B cell (primary cell): ENCODE data around the gene ARSA. TPM values are rescaled to one million over a fixed set of nuclear protein-coding genes. Genes with fewer than 3 reads are reported as not detected.
A peak's percentile ranks its signal among the peaks of the same experiment; 100 is the strongest.

Experiments used
- ATAC-seq: fragments of 200-7000 bp; cut with Tn5 transposase; one replicate; pipeline ENCODE4 v1.10.0; 2021; ENCODE audit warnings: low read depth, mild to moderate bottlenecking, moderate number of reproducible peaks, moderate library complexity
- CTCF ChIA-PET: fragments of 350-600 bp; sonication (Branson Sonifier 250); formaldehyde crosslinking; loops from one replicate; lab custom pipeline; 2021; ENCODE audit warnings: antibody characterized with exemption, inconsistent platforms; lab: Charles Lee
- POLR2A ChIA-PET: fragments of 350-600 bp; sonication (Branson Sonifier 250); formaldehyde crosslinking; loops from one replicate; lab custom pipeline; 2021; ENCODE audit warnings: antibody characterized with exemption; lab: Charles Lee
- DNase-seq: peaks from one replicate; pipeline ENCODE4 v3.0.0; 2013
- H2AFZ ChIP-seq: 2 replicates; pipeline ENCODE4 v1.6.1; 2012; ENCODE audit warnings: mild to moderate bottlenecking, low read depth, low read length; ENCODE audit not compliant: insufficient read depth, poor library complexity, severe bottlenecking
- H3K27ac ChIP-seq, 2 donors: 1 replicate in 1 of 2; 2 replicates in 1 of 2; pipeline ENCODE4 v1.5.1; 2012 to 2013; ENCODE audit warnings: low read length in 2 of 2, mild to moderate bottlenecking in 2 of 2, moderate library complexity in 1 of 2
- H3K27me3 ChIP-seq, 4 experiments: fragments of 200-600 bp in 1 of 4; sonication (generic) in 1 of 4; replicated peaks in 1 of 4; 1 replicate in 2 of 4; 2 replicates in 2 of 4; pipeline versions ENCODE4 v1.6.1 to v1.7.0; 2013 to 2016; ENCODE audit warnings: low read length in 3 of 4, mild to moderate bottlenecking in 2 of 4, mixed read lengths in 1 of 4, moderate library complexity in 1 of 4; ENCODE audit not compliant: insufficient read depth in 4 of 4, control insufficient read depth in 3 of 4; ENCODE audit errors: control extremely low read depth in 1 of 4
- H3K36me3 ChIP-seq, 2 experiments: replicated peaks in 1 of 2; 1 replicate in 1 of 2; 2 replicates in 1 of 2; pipeline versions ENCODE4 v1.6.1 to v1.7.1; 2013; ENCODE audit warnings: low read length in 1 of 2; ENCODE audit not compliant: insufficient read depth in 2 of 2, control insufficient read depth in 1 of 2; ENCODE audit errors: control extremely low read depth in 1 of 2, extremely low read depth in 1 of 2
- H3K4me1 ChIP-seq, 2 donors: fragments of 200-600 bp in 1 of 2; sonication (generic) in 1 of 2; 1 replicate in 1 of 2; 2 replicates in 1 of 2; pipeline versions ENCODE4 v1.5.1 to v1.6.1; 2013 to 2017; ENCODE audit warnings: low read length in 2 of 2; ENCODE audit not compliant: control insufficient read depth in 2 of 2, insufficient read depth in 2 of 2
- H3K4me2 ChIP-seq: replicated peaks from 2 replicates; pipeline ENCODE3; 2012; ENCODE audit warnings: mild to moderate bottlenecking, low read depth, low read length; ENCODE audit not compliant: poor library complexity, severe bottlenecking
- H3K4me3 ChIP-seq, 5 experiments: fragments of 200-600 bp in 1 of 5; sonication (generic) in 1 of 5; 1 replicate in 3 of 5; 2 replicates in 2 of 5; pipeline versions ENCODE4 v1.5.1 to v1.7.0; 2011 to 2016; ENCODE audit warnings: low read length in 4 of 5, mild to moderate bottlenecking in 4 of 5, low read depth in 2 of 5, control low read depth in 1 of 5, moderate library complexity in 1 of 5; ENCODE audit not compliant: insufficient read depth in 1 of 5; ENCODE audit errors: control extremely low read depth in 1 of 5, extremely low read depth in 1 of 5
- H3K79me2 ChIP-seq: fragments of 200-600 bp; sonication (generic); one replicate; pipeline ENCODE4 v1.6.0; 2016; ENCODE audit warnings: low read length; ENCODE audit not compliant: control insufficient read depth, insufficient read depth
- H3K9ac ChIP-seq: fragments of 200-600 bp; sonication (generic); 2 replicates; pipeline ENCODE4 v1.6.1; 2017; ENCODE audit warnings: mild to moderate bottlenecking, low read length, moderate library complexity
- H3K9me3 ChIP-seq, 3 donors: one replicate each; pipeline versions ENCODE4 v1.6.1 to v1.7.1; 2013; ENCODE audit warnings: low read length in 2 of 3; ENCODE audit not compliant: control insufficient read depth in 2 of 3, insufficient read depth in 1 of 3; ENCODE audit errors: control extremely low read depth in 1 of 3
- H4K20me1 ChIP-seq: 2 replicates; pipeline ENCODE4 v1.6.0; 2012; ENCODE audit warnings: mild to moderate bottlenecking, low read length; ENCODE audit not compliant: insufficient read depth, control insufficient read depth, poor library complexity, severe bottlenecking
- H3K27ac Mint-ChIP-seq: one replicate; pipeline ENCODE4 v1.8.0; 2021; ENCODE audit warnings: mixed read lengths
- H3K27me3 Mint-ChIP-seq: one replicate; pipeline ENCODE4 v1.8.0; 2021; ENCODE audit warnings: mixed read lengths
- H3K4me1 Mint-ChIP-seq: one replicate; pipeline ENCODE4 v1.8.0; 2021; ENCODE audit warnings: mixed read lengths
- H3K4me3 Mint-ChIP-seq: one replicate; pipeline ENCODE4 v1.8.0; 2021; ENCODE audit warnings: mixed read lengths
- H3K9me3 Mint-ChIP-seq: one replicate; pipeline ENCODE4 v1.8.0; 2022; ENCODE audit warnings: mixed read lengths; ENCODE audit not compliant: insufficient read depth
- EZH2 ChIP-seq: IDR thresholded peaks from 2 replicates; pipeline ENCODE4 v1.6.1; 2012; ENCODE audit warnings: borderline replicate concordance, low read depth, mild to moderate bottlenecking, moderate library complexity, low read length; ENCODE audit not compliant: insufficient read depth, poor library complexity, severe bottlenecking
- WGBS: methylation state at CpG from one replicate; pipeline ENCODE4 v1.1.5; 2013; ENCODE audit warnings: missing lambda C conversion rate; ENCODE audit not compliant: insufficient coverage; 5-methylcytosine and 5-hydroxymethylcytosine counted together
- intact Hi-C: fragments of 100-400 bp; cut with micrococcal nuclease; formaldehyde crosslinking; loops from one replicate; pipeline ENCODE4 v1.10.0; 2022
- polyA plus RNA-seq: library from polyadenylated mRNA; depleted of rRNA; stranded (reverse); fragments of >200 nt; gene quantifications from 2 replicates; pipeline ENCODE4 v1.2.3, GENCODE V29; 2012
- total RNA-seq, 2 donors: library from RNA; stranded (reverse); fragments of 120-200 nt in 1 of 2; gene quantifications; 1 replicate in 1 of 2; 2 replicates in 1 of 2; pipeline versions ENCODE4 v1.2.3 to v1.2.4, GENCODE V29; 2013 to 2022
- TF ChIP-seq, protein P1 (sequence below): fragments of 200-600 bp; IDR thresholded peaks from one replicate; pipeline ENCODE4 v1.8.0; 2022; ENCODE audit warnings: antibody characterized with exemption, mild to moderate bottlenecking

Gene ARSA
- total and polyA plus RNA-seq, 2 donors (not counting 1 experiment from before 2014, with no cell fraction given): 82.0 to 128 TPM

DNA sequence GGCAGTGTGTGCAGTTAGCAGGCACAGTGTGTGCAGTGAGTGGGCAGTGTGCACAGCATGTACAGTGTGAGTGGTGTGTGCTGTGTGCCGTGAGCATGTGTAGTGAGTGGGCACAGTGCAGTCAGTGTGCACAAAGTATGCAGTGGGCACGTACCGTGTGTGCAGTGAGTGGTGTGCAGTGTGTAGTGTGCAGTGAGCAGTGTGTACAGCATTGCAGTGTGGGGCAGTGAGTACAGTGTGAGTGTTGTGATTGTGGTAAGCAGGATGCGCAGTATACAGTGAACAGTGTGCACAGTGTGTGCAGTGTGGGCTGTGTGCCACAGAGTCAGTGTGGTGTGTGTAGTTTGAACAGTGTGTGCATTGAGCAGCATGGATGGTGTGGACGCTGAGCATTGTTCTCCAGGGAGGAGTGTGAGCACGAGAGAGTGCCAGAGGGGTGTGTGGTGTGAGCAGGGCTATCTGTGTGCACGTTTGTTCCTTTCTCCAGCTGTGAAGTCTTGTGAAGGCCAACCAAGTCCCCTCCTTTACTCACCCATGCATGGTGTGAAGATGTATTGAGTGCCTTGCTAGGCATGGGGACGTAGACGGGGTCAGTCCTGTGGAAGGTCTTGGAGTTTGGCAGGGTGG lies 47.7 kb upstream of the ARSA start:
- intact Hi-C loops: no loop called here
- Mint-ChIP-seq H3K4me1 (peaks cover 17% of the 10 kb centered on the region), H3K4me3 (peak overlapping the region; percentile 82), H3K27me3 (peaks cover 37% of the 10 kb centered on the region), H3K27ac (no peak overlapping the region), H3K9me3 (no peaks in the 10 kb centered on the region)
- Histone ChIP-seq H3K79me2 (no peaks in the 10 kb centered on the region), H2AFZ (no peak overlapping the region), H3K9ac (no peak overlapping the region), H3K4me1 (peaks cover 20 to 25% of the 10 kb centered on the region in 2 donors), H4K20me1 (no peaks in the 10 kb centered on the region), H3K4me3 (no peak overlapping the region), H3K9me3 (peaks cover 0 to 29% (median 0%) of the 10 kb centered on the region in 3 donors), H3K27ac (no peak overlapping the region), H3K36me3 (no peaks in the 10 kb centered on the region), H3K4me2 (peak overlapping the region; percentile 79), H3K27me3 (peaks cover 0 to 51% (median 28%) of the 10 kb centered on the region in 4 experiments)
- DNase-seq: no peak
- TF ChIP-seq, protein P1, sequence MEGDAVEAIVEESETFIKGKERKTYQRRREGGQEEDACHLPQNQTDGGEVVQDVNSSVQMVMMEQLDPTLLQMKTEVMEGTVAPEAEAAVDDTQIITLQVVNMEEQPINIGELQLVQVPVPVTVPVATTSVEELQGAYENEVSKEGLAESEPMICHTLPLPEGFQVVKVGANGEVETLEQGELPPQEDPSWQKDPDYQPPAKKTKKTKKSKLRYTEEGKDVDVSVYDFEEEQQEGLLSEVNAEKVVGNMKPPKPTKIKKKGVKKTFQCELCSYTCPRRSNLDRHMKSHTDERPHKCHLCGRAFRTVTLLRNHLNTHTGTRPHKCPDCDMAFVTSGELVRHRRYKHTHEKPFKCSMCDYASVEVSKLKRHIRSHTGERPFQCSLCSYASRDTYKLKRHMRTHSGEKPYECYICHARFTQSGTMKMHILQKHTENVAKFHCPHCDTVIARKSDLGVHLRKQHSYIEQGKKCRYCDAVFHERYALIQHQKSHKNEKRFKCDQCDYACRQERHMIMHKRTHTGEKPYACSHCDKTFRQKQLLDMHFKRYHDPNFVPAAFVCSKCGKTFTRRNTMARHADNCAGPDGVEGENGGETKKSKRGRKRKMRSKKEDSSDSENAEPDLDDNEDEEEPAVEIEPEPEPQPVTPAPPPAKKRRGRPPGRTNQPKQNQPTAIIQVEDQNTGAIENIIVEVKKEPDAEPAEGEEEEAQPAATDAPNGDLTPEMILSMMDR: no peak
- TF ChIP-seq EZH2: no peak
- 87% methylated on average over 9 of the region's 9 CpGs for WGBS
- CTCF ChIA-PET: no interaction called here
- no peak for ATAC-seq
- POLR2A ChIA-PET: no interaction called here
